Panc1 (cell line): Measurements from ENCODE around the gene ME1.

Source experiments
- CTCF ChIP-seq: fragments of 450-650 bp; IDR thresholded peaks from 2 replicates; pipeline ENCODE4 v1.5.1; 2017; ENCODE audit warnings: mild to moderate bottlenecking
- POLR2AphosphoS5 ChIP-seq: IDR thresholded peaks from 2 replicates; pipeline ENCODE4 v1.6.1; 2012; ENCODE audit warnings: mild to moderate bottlenecking, low read depth, low read length, moderate library complexity
- TF ChIP-seq, protein P1 (sequence below), 2 experiments: IDR thresholded peaks; 2 replicates each; pipeline ENCODE4 v1.6.1; 2011 to 2012; ENCODE audit warnings: low read depth in 2 of 2, control low read depth in 1 of 2, low read length in 1 of 2, mild to moderate bottlenecking in 1 of 2, moderate library complexity in 1 of 2; ENCODE audit not compliant: insufficient read depth in 1 of 2

GRCh38 chr6:83470587-83470986 is 39.7 kb upstream of the ME1 start:
- no peak for TF ChIP-seq CTCF
- no peak for TF ChIP-seq POLR2AphosphoS5
- TF ChIP-seq, protein P1, sequence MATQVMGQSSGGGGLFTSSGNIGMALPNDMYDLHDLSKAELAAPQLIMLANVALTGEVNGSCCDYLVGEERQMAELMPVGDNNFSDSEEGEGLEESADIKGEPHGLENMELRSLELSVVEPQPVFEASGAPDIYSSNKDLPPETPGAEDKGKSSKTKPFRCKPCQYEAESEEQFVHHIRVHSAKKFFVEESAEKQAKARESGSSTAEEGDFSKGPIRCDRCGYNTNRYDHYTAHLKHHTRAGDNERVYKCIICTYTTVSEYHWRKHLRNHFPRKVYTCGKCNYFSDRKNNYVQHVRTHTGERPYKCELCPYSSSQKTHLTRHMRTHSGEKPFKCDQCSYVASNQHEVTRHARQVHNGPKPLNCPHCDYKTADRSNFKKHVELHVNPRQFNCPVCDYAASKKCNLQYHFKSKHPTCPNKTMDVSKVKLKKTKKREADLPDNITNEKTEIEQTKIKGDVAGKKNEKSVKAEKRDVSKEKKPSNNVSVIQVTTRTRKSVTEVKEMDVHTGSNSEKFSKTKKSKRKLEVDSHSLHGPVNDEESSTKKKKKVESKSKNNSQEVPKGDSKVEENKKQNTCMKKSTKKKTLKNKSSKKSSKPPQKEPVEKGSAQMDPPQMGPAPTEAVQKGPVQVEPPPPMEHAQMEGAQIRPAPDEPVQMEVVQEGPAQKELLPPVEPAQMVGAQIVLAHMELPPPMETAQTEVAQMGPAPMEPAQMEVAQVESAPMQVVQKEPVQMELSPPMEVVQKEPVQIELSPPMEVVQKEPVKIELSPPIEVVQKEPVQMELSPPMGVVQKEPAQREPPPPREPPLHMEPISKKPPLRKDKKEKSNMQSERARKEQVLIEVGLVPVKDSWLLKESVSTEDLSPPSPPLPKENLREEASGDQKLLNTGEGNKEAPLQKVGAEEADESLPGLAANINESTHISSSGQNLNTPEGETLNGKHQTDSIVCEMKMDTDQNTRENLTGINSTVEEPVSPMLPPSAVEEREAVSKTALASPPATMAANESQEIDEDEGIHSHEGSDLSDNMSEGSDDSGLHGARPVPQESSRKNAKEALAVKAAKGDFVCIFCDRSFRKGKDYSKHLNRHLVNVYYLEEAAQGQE (IDR thresholded peaks at IDR 0.05; ENCODE audit: insufficient read depth in 1 of 2, low read depth in 2 of 2, low read length in 1 of 2): no peak
